Neutrophil (primary cell): ENCODE measurements around the gene ITPR2.
A peak's percentile ranks its signal among the peaks of the same experiment; 100 is the strongest.

Experiments
- H3K27ac ChIP-seq: fragments of 200-600 bp; sonication (generic); 2 replicates; pipeline ENCODE4 v1.5.1; 2016; ENCODE audit warnings: mild to moderate bottlenecking, moderate library complexity
- H3K27me3 ChIP-seq: fragments of 200-600 bp; sonication (generic); 2 replicates; pipeline ENCODE4 v1.6.0; 2016; ENCODE audit warnings: mild to moderate bottlenecking
- H3K36me3 ChIP-seq: fragments of 200-600 bp; sonication (generic); 2 replicates; pipeline ENCODE4 v1.5.1; 2017
- H3K4me1 ChIP-seq, 2 experiments: fragments of 200-600 bp in 1 of 2; sonication (generic) in 1 of 2; 1 replicate in 1 of 2; 2 replicates in 1 of 2; pipeline versions ENCODE4 v1.5.1 to v1.6.1; 2013 to 2016; ENCODE audit warnings: low read depth in 1 of 2, low read length in 1 of 2, mild to moderate bottlenecking in 1 of 2, moderate library complexity in 1 of 2; ENCODE audit not compliant: control insufficient read depth in 1 of 2, insufficient read depth in 1 of 2
- H3K4me3 ChIP-seq, 2 experiments: fragments of 200-600 bp in 1 of 2; sonication (generic) in 1 of 2; 1 replicate in 1 of 2; 2 replicates in 1 of 2; pipeline ENCODE4 v1.5.1; 2013 to 2016; ENCODE audit warnings: low read depth in 1 of 2, low read length in 1 of 2, mild to moderate bottlenecking in 1 of 2, moderate library complexity in 1 of 2
- H3K9me3 ChIP-seq: fragments of 200-600 bp; sonication (generic); 2 replicates; pipeline ENCODE4 v1.5.1; 2016
- TF ChIP-seq, protein P1 (sequence below): fragments of 200-600 bp; sonication (generic); IDR thresholded peaks from 2 replicates; pipeline ENCODE4 v1.5.1; 2016; ENCODE audit warnings: antibody characterized with exemption

ITPR2 gene

GRCh38 chr12:26488351-26488750 lies 344.6 kb downstream of the ITPR2 start:
- TF ChIP-seq, protein P1, sequence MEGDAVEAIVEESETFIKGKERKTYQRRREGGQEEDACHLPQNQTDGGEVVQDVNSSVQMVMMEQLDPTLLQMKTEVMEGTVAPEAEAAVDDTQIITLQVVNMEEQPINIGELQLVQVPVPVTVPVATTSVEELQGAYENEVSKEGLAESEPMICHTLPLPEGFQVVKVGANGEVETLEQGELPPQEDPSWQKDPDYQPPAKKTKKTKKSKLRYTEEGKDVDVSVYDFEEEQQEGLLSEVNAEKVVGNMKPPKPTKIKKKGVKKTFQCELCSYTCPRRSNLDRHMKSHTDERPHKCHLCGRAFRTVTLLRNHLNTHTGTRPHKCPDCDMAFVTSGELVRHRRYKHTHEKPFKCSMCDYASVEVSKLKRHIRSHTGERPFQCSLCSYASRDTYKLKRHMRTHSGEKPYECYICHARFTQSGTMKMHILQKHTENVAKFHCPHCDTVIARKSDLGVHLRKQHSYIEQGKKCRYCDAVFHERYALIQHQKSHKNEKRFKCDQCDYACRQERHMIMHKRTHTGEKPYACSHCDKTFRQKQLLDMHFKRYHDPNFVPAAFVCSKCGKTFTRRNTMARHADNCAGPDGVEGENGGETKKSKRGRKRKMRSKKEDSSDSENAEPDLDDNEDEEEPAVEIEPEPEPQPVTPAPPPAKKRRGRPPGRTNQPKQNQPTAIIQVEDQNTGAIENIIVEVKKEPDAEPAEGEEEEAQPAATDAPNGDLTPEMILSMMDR = no peak
- Histone ChIP-seq H3K4me3 (no peak overlapping the region), H3K27me3 (no peaks in the 10 kb centered on the region), H3K36me3 (peaks cover 7% of the 10 kb centered on the region), H3K27ac (no peak overlapping the region), H3K4me1 (no peaks in the 10 kb centered on the region), H3K9me3 (no peaks in the 10 kb centered on the region)

GRCh38 chr12:26473291-26473690 lies 359.7 kb downstream of the ITPR2 start:
- H3K9me3 ChIP-seq = no peaks in the 10 kb centered on the region
- TF ChIP-seq, protein P1 = no peak
- H3K4me1 ChIP-seq = peaks cover 44 to 49% of the 10 kb centered on the region in 2 experiments
- H3K27me3 ChIP-seq = no peaks in the 10 kb centered on the region
- peak overlapping the region; percentile 15 to 20 for H3K4me3 ChIP-seq
- peaks cover 11% of the 10 kb centered on the region for H3K36me3 ChIP-seq
- peak overlapping the region; percentile 87 for H3K27ac ChIP-seq

GRCh38 chr12:26471560-26471959 lies 361.4 kb downstream of the ITPR2 start:
- Histone ChIP-seq H3K9me3 (no peaks in the 10 kb centered on the region), H3K4me1 (peaks cover 44 to 49% of the 10 kb centered on the region in 2 experiments), H3K4me3 (peak overlapping the region; percentile 12 to 20), H3K36me3 (peaks cover 11% of the 10 kb centered on the region), H3K27me3 (no peaks in the 10 kb centered on the region), H3K27ac (peak overlapping the region; percentile 87)
- TF ChIP-seq, protein P1 = no peak

DNA sequence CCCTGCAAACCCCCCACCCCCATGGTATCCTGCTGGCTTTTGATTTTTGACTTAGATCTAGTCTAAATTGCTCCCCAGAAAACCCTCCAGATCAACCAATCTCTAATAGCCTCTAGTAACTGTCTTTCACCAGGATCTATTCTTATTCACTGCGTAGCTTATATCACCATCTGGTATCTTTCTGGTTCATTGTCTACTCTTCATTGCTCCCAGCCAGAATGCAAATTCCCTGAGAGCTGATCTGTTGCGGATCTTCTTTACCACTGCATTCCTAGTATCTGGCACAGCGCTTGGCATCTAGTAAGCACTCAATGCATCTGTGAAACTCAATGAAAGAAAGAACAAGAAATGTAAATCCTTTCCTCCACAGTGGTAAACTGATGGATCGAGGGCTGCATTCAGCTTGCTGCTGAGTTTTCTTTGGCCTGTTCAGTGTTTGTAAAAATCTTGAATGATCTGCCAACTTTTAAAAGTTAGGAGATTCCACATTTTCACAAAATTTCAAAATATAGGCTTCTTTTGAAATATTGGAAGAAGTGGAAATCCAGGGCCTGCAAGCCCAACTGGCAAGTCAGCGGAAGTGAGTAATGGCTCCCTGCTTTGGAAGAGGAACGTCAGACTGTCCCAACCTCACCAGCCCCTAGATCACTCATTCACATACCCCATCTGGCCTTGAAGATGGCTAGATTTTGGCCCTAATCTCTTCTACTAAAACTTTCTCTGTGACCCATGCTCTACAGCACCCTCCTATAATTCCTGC lies 363.4 kb downstream of the ITPR2 start:
- no peaks in the 10 kb centered on the region for H3K27me3 ChIP-seq

GRCh38 chr12:26467351-26467750 lies 365.6 kb downstream of the ITPR2 start:
- no peak overlapping the region for H3K27ac ChIP-seq
- TF ChIP-seq, protein P1 = no peak
- H3K27me3 ChIP-seq = no peaks in the 10 kb centered on the region
- H3K36me3 ChIP-seq = peaks cover 9% of the 10 kb centered on the region
- H3K9me3 ChIP-seq = no peaks in the 10 kb centered on the region
- H3K4me3 ChIP-seq = no peak overlapping the region
- H3K4me1 ChIP-seq = peaks cover 27 to 29% of the 10 kb centered on the region in 2 experiments

More for the DNA sequence above, 363.4 kb downstream of the ITPR2 start:
- Histone ChIP-seq H3K9me3 (no peaks in the 10 kb centered on the region), H3K4me1 (peaks cover 44 to 49% of the 10 kb centered on the region in 2 experiments), H3K4me3 (no peak overlapping the region), H3K36me3 (peaks cover 5% of the 10 kb centered on the region), H3K27ac (no peak overlapping the region)
- TF ChIP-seq, protein P1 = no peak
